Nephron (organoid): Measurements from ENCODE around the gene C1orf87.

Source experiments
- H3K27ac Mint-ChIP-seq, 3 experiments: 2 replicates each; pipeline ENCODE4 v1.8.0; 2020; ENCODE audit warnings: mixed read lengths in 3 of 3, mild to moderate bottlenecking in 2 of 3, moderate library complexity in 1 of 3
- H3K27me3 Mint-ChIP-seq: 2 replicates; pipeline ENCODE4 v1.8.0; 2021; ENCODE audit warnings: low read depth, mild to moderate bottlenecking, moderate library complexity, mixed read lengths
- H3K36me3 Mint-ChIP-seq: 2 replicates; pipeline ENCODE4 v1.8.0; 2020; ENCODE audit warnings: low read depth, mixed read lengths
- H3K4me1 Mint-ChIP-seq: 2 replicates; pipeline ENCODE4 v1.8.0; 2020; ENCODE audit warnings: mixed read lengths
- H3K4me3 Mint-ChIP-seq, 3 experiments: 2 replicates each; pipeline ENCODE4 v1.8.0; 2020; ENCODE audit warnings: mild to moderate bottlenecking in 3 of 3, mixed read lengths in 3 of 3, moderate library complexity in 2 of 3
- H3K9me3 Mint-ChIP-seq: 2 replicates; pipeline ENCODE4 v1.8.0; 2020; ENCODE audit warnings: mixed read lengths
- TF ChIP-seq, protein P1 (sequence below), 3 experiments: fragments of 200-600 bp; sonication (generic); IDR thresholded peaks; one replicate each; pipeline ENCODE4 v1.5.0; 2021; ENCODE audit warnings: antibody characterized with exemption in 3 of 3; ENCODE audit not compliant: unreplicated experiment in 3 of 3

The C1orf87 gene

GRCh38 chr1:60111118-60111517 lies 37.5 kb upstream of the C1orf87 start:
- H3K4me1 Mint-ChIP-seq: peaks cover 14% of the 10 kb centered on the region
- peaks cover 9% of the 10 kb centered on the region for H3K27me3 Mint-ChIP-seq
- no peaks in the 10 kb centered on the region for H3K9me3 Mint-ChIP-seq
- H3K36me3 Mint-ChIP-seq: no peaks in the 10 kb centered on the region
- no peak overlapping the region for H3K4me3 Mint-ChIP-seq
- no peak overlapping the region for H3K27ac Mint-ChIP-seq
- TF ChIP-seq, protein P1, sequence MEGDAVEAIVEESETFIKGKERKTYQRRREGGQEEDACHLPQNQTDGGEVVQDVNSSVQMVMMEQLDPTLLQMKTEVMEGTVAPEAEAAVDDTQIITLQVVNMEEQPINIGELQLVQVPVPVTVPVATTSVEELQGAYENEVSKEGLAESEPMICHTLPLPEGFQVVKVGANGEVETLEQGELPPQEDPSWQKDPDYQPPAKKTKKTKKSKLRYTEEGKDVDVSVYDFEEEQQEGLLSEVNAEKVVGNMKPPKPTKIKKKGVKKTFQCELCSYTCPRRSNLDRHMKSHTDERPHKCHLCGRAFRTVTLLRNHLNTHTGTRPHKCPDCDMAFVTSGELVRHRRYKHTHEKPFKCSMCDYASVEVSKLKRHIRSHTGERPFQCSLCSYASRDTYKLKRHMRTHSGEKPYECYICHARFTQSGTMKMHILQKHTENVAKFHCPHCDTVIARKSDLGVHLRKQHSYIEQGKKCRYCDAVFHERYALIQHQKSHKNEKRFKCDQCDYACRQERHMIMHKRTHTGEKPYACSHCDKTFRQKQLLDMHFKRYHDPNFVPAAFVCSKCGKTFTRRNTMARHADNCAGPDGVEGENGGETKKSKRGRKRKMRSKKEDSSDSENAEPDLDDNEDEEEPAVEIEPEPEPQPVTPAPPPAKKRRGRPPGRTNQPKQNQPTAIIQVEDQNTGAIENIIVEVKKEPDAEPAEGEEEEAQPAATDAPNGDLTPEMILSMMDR (IDR thresholded peaks at IDR 0.05; ENCODE audit: unreplicated experiment in 3 of 3): no peak

DNA sequence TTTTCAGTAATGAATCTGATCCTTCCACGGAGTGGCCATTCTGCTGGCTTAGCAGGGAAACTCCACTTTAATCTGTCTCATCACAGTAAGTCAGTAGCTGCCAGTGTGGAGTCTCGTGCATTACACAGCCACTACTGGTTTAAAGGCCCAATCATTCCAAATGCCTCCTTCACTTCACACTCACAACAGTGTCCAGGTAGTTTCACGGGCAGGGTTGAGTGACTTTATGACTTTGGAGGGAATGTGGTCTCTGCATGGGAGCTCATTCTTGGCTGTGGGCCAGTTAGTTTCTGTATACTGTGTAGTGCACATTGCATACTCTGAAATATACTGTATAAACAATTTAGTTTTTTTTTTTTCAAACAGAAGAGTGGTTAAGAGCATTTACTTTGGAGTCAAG lies 34.6 kb upstream of the C1orf87 start:
- Mint-ChIP-seq H3K4me3 (no peak overlapping the region), H3K27me3 (peaks cover 9% of the 10 kb centered on the region), H3K4me1 (peaks cover 6% of the 10 kb centered on the region), H3K36me3 (no peaks in the 10 kb centered on the region), H3K27ac (peak overlapping the region; percentile 83 to 90 (median 83)), H3K9me3 (no peaks in the 10 kb centered on the region)
- TF ChIP-seq, protein P1 (IDR thresholded peaks at IDR 0.05; ENCODE audit: unreplicated experiment in 3 of 3): no peak

DNA sequence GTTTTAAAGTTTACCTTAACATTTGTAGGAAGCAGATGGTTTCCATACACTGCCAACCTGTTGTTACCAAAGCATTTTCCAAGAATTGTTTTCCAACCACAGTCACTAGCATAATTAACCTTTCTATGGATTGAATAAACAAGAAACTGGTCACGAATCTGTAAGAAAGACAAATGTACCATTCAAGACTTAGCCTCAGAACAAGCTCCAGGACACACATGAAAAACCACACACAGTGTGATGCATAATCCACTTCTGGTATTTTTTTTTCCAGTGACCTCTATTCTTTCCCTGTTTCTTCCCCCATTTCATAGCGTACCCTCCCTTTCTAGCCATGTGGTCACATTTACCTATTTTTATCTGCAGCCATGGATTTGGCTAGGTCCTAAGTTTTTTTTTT lies 29.6 kb upstream of the C1orf87 start:
- TF ChIP-seq, protein P1 (IDR thresholded peaks at IDR 0.05; ENCODE audit: unreplicated experiment in 3 of 3): no peak
- Mint-ChIP-seq H3K4me1 (peaks cover 4% of the 10 kb centered on the region), H3K27me3 (peaks cover 4% of the 10 kb centered on the region), H3K27ac (no peak overlapping the region), H3K9me3 (no peaks in the 10 kb centered on the region), H3K4me3 (no peak overlapping the region), H3K36me3 (no peaks in the 10 kb centered on the region)

DNA sequence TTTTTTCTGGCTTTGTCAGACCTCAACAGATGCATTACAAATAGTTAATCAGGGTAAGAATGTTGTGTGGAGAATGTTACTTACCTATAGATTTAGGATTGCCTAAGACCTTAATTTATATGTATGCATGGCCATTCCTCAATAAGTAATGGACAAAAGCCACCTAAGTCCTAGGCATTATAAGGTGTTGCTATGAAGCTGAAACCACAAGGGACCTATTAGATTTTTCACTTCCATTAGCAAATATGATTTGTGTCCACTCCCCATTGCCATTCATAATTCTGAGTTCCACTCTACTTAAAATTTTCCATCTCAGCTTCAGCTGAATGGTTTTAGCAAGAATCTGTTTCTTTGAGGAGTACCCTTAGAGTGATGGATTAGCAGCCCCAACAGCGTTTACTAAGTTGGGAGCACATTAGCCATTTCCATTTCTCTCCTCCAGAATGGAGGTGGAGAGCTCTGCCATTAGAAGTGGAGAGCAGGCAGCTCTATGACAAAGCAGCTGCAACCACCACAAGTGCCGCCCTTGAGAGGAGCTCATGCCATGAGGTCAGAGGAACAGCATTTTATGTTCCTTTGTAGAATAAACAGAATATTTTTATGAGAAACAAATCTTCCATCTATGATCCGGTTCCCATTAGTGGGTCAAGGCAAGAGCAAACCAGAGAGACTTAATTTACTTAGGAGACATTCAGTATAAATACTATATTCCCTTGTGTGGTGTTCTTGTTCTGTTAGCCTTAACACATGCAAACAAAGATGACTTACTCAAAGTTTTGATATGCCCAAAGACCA lies 28.9 kb upstream of the C1orf87 start:
- TF ChIP-seq, protein P1 (IDR thresholded peaks at IDR 0.05; ENCODE audit: unreplicated experiment in 3 of 3): no peak
- no peak overlapping the region for H3K4me3 Mint-ChIP-seq
- H3K27me3 Mint-ChIP-seq: peaks cover 4% of the 10 kb centered on the region
- no peak overlapping the region for H3K27ac Mint-ChIP-seq
- H3K36me3 Mint-ChIP-seq: no peaks in the 10 kb centered on the region
- H3K9me3 Mint-ChIP-seq: no peaks in the 10 kb centered on the region
- H3K4me1 Mint-ChIP-seq: no peaks in the 10 kb centered on the region

DNA sequence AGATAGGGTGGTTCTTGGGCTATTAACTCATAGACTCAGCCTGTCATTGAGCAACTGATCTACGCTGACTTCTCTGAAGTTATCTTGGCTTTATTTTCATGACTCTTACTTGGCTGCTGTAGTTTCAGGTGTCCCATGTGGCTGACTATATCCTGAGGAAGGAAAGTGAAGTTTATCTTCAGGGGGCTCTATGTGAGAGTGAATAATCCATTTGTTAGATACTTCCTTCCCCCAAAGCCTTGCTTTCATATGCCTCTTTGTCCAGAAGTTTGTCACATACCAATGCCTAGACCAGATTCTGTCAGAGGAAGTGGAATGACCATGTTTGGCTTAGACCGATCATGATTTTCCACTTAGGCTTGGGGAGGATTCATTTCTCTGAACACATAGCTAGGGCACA lies 27.9 kb upstream of the C1orf87 start:
- no peak overlapping the region for H3K4me3 Mint-ChIP-seq
- no peaks in the 10 kb centered on the region for H3K36me3 Mint-ChIP-seq
- peaks cover 4% of the 10 kb centered on the region for H3K27me3 Mint-ChIP-seq

More for the DNA sequence above, 27.9 kb upstream of the C1orf87 start:
- Mint-ChIP-seq H3K9me3 (peaks cover 2% of the 10 kb centered on the region), H3K27ac (no peak overlapping the region), H3K4me1 (no peaks in the 10 kb centered on the region)
- TF ChIP-seq, protein P1 (IDR thresholded peaks at IDR 0.05; ENCODE audit: unreplicated experiment in 3 of 3): no peak
